BE2C (cell line): ENCODE measurements around the gene EEFSEC.

Experiments
- DNase-seq: peaks from one replicate; pipeline ENCODE4 v3.0.0-alpha.2; 2020
- H3K27me3 ChIP-seq: fragments of 250-450 bp; sonication (Bioruptor Pico); 2 replicates; pipeline ENCODE4 v1.5.1; 2020; ENCODE audit warnings: mild to moderate bottlenecking
- H3K36me3 ChIP-seq: fragments of 250-450 bp; sonication (Bioruptor Pico); 2 replicates; pipeline ENCODE4 v1.5.1; 2020; ENCODE audit warnings: mild to moderate bottlenecking
- H3K4me1 ChIP-seq: fragments of 250-450 bp; sonication (Bioruptor Pico); 2 replicates; pipeline ENCODE4 v1.5.1; 2020
- H3K4me3 ChIP-seq: 2 replicates; pipeline ENCODE4 v1.5.1; 2011; ENCODE audit warnings: low read depth, low read length
- H3K9me3 ChIP-seq: fragments of 250-450 bp; sonication (Bioruptor Pico); 2 replicates; pipeline ENCODE4 v1.5.1; 2020
- CTCF ChIP-seq: IDR thresholded peaks from 2 replicates; pipeline ENCODE4 v1.5.1; 2012; ENCODE audit warnings: mild to moderate bottlenecking, low read depth, low read length

Gene EEFSEC

GRCh38 chr3:128424508-128425069 is 271.3 kb downstream of the EEFSEC start:
- Histone ChIP-seq H3K36me3 (no peaks in the 10 kb centered on the region), H3K9me3 (no peaks in the 10 kb centered on the region), H3K27me3 (no peaks in the 10 kb centered on the region), H3K4me3 (no peak overlapping the region), H3K4me1 (peaks cover 85% of the 10 kb centered on the region)
- DNase-seq: no peak
- no peak for TF ChIP-seq CTCF

DNA sequence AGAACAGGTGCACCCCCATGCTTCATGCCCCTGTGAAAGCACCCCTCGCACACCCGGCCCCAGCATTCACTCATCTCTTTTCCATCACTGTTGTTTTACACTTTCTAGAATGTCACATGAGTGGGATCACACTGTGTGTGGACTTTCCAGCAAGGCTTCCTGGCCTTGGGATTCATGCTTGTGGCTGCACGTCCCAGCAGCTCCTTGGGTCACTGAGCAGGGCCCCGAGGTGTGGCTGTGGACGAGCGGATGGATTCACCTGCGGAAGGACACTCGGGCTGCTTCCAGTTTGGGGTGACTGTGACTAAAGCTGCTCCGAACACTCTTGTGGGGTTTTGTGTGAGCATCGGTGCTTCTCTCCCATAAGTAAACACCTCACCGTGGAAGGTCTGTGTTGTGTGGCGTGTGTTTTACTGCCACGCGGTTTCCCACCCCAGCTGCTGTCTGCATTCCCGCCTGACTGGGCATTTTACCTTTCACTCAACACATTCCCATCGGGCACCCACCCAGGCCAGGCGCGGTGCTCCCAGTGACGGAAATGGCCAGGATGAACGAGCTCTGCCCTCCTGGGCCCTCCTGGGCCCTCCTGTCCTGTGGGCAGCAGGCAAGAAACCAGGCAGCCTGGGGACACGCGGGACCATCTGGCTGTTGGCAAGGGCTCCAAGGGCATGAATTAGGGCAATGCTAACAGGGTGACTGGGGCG is 272.0 kb downstream of the EEFSEC start:
- TF ChIP-seq CTCF: no peak
- no peak overlapping the region for H3K4me3 ChIP-seq
- peaks cover 83% of the 10 kb centered on the region for H3K4me1 ChIP-seq
- H3K9me3 ChIP-seq: no peaks in the 10 kb centered on the region
- no peak for DNase-seq
- H3K27me3 ChIP-seq: no peaks in the 10 kb centered on the region
- H3K36me3 ChIP-seq: no peaks in the 10 kb centered on the region

GRCh38 chr3:128425846-128426127 is 272.5 kb downstream of the EEFSEC start:
- no peak overlapping the region; the same call in 1 of the 2 replicates for H3K4me3 ChIP-seq
- no peaks in the 10 kb centered on the region for H3K9me3 ChIP-seq
- DNase-seq: no peak
- no peaks in the 10 kb centered on the region for H3K36me3 ChIP-seq
- no peaks in the 10 kb centered on the region for H3K27me3 ChIP-seq
- no peak for TF ChIP-seq CTCF
- peaks cover 82% of the 10 kb centered on the region for H3K4me1 ChIP-seq

DNA sequence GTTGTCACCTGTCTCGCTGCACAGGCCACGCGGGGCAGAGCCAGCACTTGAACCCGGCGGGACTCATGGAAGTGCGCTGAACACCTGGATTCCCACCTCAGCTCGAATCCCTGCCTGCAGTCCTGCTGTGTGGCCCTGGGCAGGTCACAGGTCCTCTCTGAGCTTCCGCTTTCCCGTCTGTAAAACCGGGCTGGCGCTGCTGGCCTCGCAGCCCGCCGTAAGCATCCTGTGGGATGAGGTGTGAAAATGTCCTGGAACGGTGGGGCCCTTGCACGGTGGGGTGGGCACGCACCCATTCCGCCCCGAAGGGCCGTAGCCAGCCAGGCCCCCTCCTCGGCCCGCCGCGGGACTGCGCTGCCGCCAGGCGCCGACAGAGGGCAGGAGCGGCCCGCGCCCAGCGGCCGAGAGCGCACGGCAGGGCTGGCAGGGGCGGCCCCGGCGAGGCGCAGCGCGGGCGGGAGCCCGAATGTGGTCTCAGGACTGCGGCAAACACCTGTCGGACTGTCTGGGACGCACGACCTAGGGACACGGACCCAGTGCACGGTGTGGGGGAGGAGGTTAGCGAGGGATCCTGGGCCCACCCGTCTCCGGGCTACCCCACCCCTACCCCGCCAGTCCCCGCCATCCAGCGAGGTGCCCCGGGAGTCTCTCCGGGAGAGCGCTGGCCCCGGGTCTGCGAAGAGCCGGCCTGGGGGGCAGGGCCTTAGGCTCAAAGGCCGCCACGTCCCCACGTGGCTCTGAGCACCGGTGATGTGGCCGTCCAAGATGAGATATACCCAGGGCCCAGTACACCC is 273.0 kb downstream of the EEFSEC start:
- DNase-seq: peak; percentile 83
- peaks cover 77% of the 10 kb centered on the region for H3K4me1 ChIP-seq

DNA sequence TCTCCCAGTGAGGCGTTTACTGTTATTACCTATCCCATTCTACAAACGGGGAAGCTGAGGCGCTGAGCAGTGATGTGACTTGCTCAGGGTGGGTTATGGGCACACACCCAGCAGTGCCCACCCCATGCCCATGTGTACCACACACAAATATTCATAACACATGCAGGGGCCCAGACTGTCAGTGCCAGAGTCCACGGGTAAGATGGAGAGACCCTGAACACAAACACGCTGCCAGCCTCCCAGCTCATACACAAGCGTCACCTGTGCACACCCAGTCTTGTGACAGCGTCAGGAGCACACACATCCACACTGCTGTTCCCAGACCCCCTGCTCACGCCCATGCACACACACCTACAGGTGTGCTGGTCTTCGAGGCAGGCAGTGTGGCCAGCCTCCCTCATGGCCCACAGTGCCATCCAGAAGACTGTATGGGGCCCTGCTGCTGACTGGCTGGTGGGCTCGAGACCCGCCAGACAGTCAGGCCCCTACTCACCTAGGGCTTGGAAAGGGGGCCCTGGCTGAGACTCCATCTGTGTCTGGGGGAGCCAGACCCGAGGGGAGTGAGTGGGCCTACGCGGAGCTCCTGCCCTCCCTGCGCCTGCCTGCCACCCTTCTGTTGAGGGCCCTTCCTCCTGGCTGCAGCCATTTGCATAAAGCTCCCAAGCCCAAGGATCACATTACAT is 274.0 kb downstream of the EEFSEC start:
- Histone ChIP-seq H3K27me3 (no peaks in the 10 kb centered on the region), H3K4me1 (peaks cover 72% of the 10 kb centered on the region), H3K9me3 (no peaks in the 10 kb centered on the region), H3K4me3 (no peak overlapping the region), H3K36me3 (no peaks in the 10 kb centered on the region)
- TF ChIP-seq CTCF: no peak
- no peak for DNase-seq

More for the DNA sequence above, 273.0 kb downstream of the EEFSEC start:
- TF ChIP-seq CTCF: peak; percentile 53
- Histone ChIP-seq H3K36me3 (no peaks in the 10 kb centered on the region), H3K9me3 (no peaks in the 10 kb centered on the region), H3K27me3 (no peaks in the 10 kb centered on the region), H3K4me3 (peak overlapping the region; percentile 37)
